Ovary (tissue), 9 donors: Measurements from ENCODE around the gene GSTM3. TPM values are rescaled to one million over a fixed set of nuclear protein-coding genes. Genes with fewer than 3 reads are reported as not detected.

Source experiments
- DNase-seq, 5 donors: peaks; one replicate each; pipeline ENCODE4 v3.0.0-alpha.2; 2019 to 2020
- H3K27ac ChIP-seq, 2 donors: fragments of 200-600 bp; one replicate each; pipeline versions ENCODE4 v1.5.1 to v1.8.0; 2019 to 2022
- H3K27me3 ChIP-seq: fragments of 200-600 bp; one replicate; pipeline ENCODE4 v1.8.0; 2022
- H3K36me3 ChIP-seq: fragments of 200-600 bp; sonication (generic); one replicate; pipeline ENCODE4 v1.5.1; 2019
- H3K4me1 ChIP-seq: one replicate; pipeline ENCODE4 v1.8.1; 2013; ENCODE audit warnings: mild to moderate bottlenecking, moderate library complexity; ENCODE audit not compliant: insufficient read depth
- H3K4me3 ChIP-seq: fragments of 200-600 bp; sonication (generic); one replicate; pipeline ENCODE4 v1.5.1; 2017
- H3K9me3 ChIP-seq, 2 donors: fragments of 200-600 bp in 1 of 2; sonication (generic) in 1 of 2; one replicate each; pipeline versions ENCODE4 v1.5.1 to v1.8.1; 2013 to 2019; ENCODE audit warnings: mild to moderate bottlenecking in 1 of 2, moderate library complexity in 1 of 2
- CTCF ChIP-seq, 3 donors: fragments of 450-650 bp in 2 of 3; fragments of 200-600 bp in 1 of 3; IDR thresholded peaks; one replicate each; pipeline versions ENCODE4 v1.5.1 to v1.8.0; 2016 to 2022; ENCODE audit warnings: antibody characterized with exemption in 3 of 3, mild to moderate bottlenecking in 1 of 3
- EP300 ChIP-seq: sonication (generic); formaldehyde crosslinking; IDR thresholded peaks from one replicate; pipeline ENCODE4 v1.6.1; 2017; ENCODE audit warnings: antibody characterized with exemption
- POLR2A ChIP-seq: fragments of 450-650 bp; IDR thresholded peaks from one replicate; pipeline ENCODE4 v1.6.1; 2017; ENCODE audit warnings: antibody characterized with exemption, mild to moderate bottlenecking, moderate library complexity
- WGBS, 3 donors: extraction: QIAGEN DNeasy Blood & Tissue Kit in 1 of 3; methylation state at CpG; one replicate each; pipeline versions ENCODE4 v1.1.5 to v1.1.7; 2013 to 2017; 5-methylcytosine and 5-hydroxymethylcytosine counted together
- intact Hi-C, 4 donors: fragments of 100-400 bp; cut with DNase I; formaldehyde crosslinking; loops; one replicate each; pipeline versions ENCODE4 v1.11.0 to v1.15.1; 2022 to 2023
- polyA plus RNA-seq, 2 donors: library from polyadenylated mRNA; stranded (reverse); fragments of 200-250 nt in 1 of 2; fragments of 350-450 nt in 1 of 2; fragmentation: Illumina TruSeq in 1 of 2; extraction: RNeasy Lipid Tissue Mini Kit (QIAGEN cat#74804) in 1 of 2; gene quantifications; one replicate each; pipeline ENCODE4 v1.2.3, GENCODE V29; 2013 to 2014
- total RNA-seq, 7 donors: library from RNA; depleted of rRNA in 2 of 7; stranded (reverse); fragments of >200 nt in 2 of 7; fragmentation: NEBNext Ultra II Directional in 3 of 7; extraction: Animal tissue kit (Norgen Biotek cat#: 25700) in 3 of 7; gene quantifications; one replicate each; pipeline versions ENCODE4 v1.1.0 to v1.2.4, GENCODE V29; 2016 to 2023
- donor health status: DM: no; HTN: no; CAD: no; lungs with moderate emphysema.
- donor health status: DM: no; HTN: no; CAD: no.
- donor health status: Bipolar disorder and iron deficiency.
- donor health status: DM: yes; HTN: yes; CAD: no.
- donor health status: DM: no; HTN: no; CAD: no.
- donor health status: DM: yes; HTN: yes; CAD: no.

GSTM3 gene
- total and polyA plus RNA-seq, 9 donors = 75.8 to 278 (median 147) TPM

- peak; percentile 10 to 36 (median 19) for DNase-seq
- no peaks in the 10 kb centered on the region for H3K4me1 ChIP-seq
- no peaks in the 10 kb centered on the region for H3K9me3 ChIP-seq
- H3K27me3 ChIP-seq = no peaks in the 10 kb centered on the region
- no peak for TF ChIP-seq CTCF (IDR thresholded peaks at IDR 0.05)
- TF ChIP-seq POLR2A = no peak
- no peak for TF ChIP-seq EP300
- peak overlapping the region in 1 of 2 donors; percentile 49 for H3K27ac ChIP-seq
- H3K4me3 ChIP-seq = no peak overlapping the region
- H3K36me3 ChIP-seq = no peaks in the 10 kb centered on the region
- 82 to 93% (median 82%) methylated on average over 13 of the region's 13 CpGs for WGBS, 3 donors
- intact Hi-C loops = no loop called here
These were observed 25.2 kb upstream of the GSTM3 start for GRCh38 chr1:109765896-109766615.

- H3K9me3 ChIP-seq = no peaks in the 10 kb centered on the region
- H3K36me3 ChIP-seq = no peaks in the 10 kb centered on the region
- H3K27ac ChIP-seq = no peak overlapping the region
- no peaks in the 10 kb centered on the region for H3K4me1 ChIP-seq
- 84 to 86% (median 86%) methylated on average over 4 of the region's 4 CpGs for WGBS, 3 donors
- DNase-seq = peak in 3 of 5 donors; percentile 11 to 35 (median 16)
- H3K27me3 ChIP-seq = no peaks in the 10 kb centered on the region
- intact Hi-C loops = no loop called here
- TF ChIP-seq POLR2A = no peak
- no peak for TF ChIP-seq CTCF (IDR thresholded peaks at IDR 0.05)
- TF ChIP-seq EP300 = no peak
- no peak overlapping the region for H3K4me3 ChIP-seq
These were observed 24.6 kb upstream of the GSTM3 start for GRCh38 chr1:109765483-109765815.

DNA sequence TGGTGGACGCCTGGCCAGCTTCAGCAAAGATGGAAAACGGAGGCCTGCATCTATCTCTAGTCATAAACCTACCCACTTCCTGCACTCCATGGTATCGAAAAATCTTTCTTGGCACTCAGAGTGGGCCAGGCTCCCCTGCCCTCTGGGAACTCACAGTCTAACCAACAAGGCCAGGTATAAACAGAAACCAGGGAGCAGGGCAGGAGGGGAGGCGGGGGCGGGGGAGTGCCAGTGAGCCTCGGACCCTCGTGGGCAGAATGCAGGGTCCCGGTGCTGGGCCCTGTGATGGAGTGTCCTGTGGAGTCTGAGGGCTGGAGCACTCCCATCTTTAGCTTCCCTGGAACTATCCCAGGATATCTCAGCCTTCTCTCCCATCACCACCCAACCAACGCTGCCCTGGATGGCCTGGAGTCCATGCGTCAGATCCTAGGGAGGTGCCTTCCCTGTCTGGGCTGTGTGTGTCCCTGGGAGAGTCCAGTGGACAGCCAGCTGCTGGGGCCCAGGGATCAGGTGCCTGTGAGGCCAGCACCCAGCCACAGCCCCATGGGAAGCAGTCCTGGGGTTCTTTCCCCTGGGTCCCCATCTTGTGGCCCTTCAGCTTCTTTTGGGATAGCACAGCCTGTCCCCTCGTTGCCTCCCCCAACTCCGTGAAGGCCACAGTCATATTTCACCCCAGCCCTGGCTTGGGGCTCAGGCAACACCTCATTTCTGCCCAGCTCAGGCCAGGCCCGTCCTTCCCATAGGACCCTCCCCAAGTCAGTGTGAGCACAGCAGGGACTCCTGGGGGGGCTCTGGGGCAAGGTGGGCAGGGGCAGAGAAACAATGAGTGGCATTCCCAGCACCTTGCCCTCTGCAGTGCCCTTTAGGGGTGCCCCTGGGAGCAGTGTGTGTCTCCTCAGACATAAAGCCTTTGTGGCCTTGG lies 24.0 kb upstream of the GSTM3 start:
- intact Hi-C loops = no loop called here
- 88 to 91% (median 89%) methylated on average over 13 of the region's 13 CpGs for WGBS, 3 donors
- no peak overlapping the region for H3K27ac ChIP-seq

More for the DNA sequence above, 24.0 kb upstream of the GSTM3 start:
- H3K27me3 ChIP-seq = no peaks in the 10 kb centered on the region
- H3K4me3 ChIP-seq = no peak overlapping the region
- no peaks in the 10 kb centered on the region for H3K4me1 ChIP-seq
- DNase-seq = peak; percentile 8 to 33 (median 14)
- TF ChIP-seq POLR2A (no peak), EP300 (no peak), CTCF (IDR thresholded peaks at IDR 0.05) (no peak)
- H3K36me3 ChIP-seq = no peaks in the 10 kb centered on the region
- H3K9me3 ChIP-seq = no peaks in the 10 kb centered on the region
